HG02973 (cell line): ENCODE measurements around the gene FAM13A.
"Not testable (repeated sequence)": the region's sequence is repeated elsewhere in the genome, so short reads cannot be mapped to it uniquely, and the experiment has no call there.

Experiments used
- ATAC-seq: cut with Tn5 transposase; IDR thresholded peaks from one replicate; pipeline ENCODE4 v1.9.1; 2021; ENCODE audit warnings: moderate library complexity; ENCODE audit not compliant: unreplicated experiment

Gene FAM13A

DNA sequence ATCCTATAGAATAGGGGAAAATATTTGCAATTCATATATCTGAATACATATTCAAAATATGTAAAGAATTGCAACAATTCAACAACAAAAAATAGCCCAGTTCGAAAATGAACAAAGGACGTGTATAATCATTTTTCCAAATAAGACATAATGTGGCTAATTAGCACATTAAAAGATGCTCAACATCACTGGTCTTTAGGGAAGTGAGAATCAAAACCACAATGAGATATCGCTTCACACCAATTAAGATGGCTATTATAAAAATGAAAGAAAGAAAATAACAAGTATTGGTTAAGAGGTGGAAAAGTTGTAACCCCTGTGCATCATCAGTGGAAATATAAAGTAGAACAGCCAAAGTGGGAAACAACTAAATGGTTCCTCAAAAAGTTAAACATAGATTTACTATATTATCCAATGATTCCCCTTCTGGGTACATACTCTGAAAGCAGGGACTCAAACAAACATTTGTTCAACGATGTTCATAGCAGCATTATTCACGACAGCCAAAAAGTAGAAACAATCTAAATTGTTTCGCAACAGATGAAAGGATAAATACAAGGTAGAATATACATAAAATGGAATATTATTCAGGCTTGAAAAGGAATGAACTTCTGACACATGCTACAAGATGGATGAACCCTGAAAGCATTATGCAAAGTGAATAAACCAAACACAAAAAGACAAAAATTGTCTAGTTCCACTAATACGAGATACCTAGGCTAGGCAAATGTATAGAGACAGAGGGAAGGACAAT is 12.7 kb downstream of the FAM13A start:
- no peak for ATAC-seq

DNA sequence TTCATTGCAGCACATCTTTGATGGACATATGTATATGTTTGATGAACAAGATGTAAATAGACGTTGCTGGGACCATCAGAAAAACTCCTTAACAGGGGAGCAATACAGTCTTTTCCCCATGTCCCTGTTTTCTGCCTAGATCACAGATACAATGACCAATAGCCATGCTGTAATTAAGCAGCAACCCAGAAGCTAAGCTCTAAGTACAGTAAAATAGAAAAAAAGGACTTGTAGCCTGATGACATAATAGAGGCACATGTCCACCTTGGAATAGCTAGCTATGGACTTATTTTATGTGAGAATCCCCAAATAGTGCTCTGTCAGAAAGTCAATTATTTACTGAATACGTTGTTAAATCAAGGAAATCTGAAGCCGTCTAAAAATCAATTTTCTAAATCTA is 14.9 kb downstream of the FAM13A start:
- no peak for ATAC-seq

DNA sequence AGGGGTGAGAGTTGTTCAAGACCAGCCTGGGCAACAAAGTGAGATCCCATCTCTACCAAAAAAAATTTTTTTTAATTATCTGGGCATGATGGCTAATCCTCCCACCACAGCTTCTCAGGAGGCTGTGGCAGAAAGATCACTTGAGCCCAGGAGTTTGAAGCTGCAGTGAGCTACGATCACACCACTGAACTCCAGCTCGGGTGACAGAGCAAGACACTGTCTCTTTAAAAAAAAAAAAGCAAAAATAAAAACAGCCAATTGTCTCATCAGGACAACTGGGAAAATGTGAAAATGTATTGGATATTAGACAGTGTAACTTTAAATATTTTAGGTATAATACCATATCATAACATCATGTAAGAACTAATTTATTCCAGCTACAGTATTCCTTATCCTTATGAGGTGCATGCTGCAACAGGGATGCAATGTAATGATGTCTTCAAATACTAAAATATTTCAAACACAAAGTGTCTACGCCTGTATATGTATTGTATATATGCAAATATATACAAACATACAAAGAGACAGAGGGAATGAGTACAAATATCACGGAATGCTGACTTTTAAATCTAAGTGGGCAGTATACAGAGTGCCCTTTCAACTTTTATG is 17.2 kb downstream of the FAM13A start:
- ATAC-seq: no peak

DNA sequence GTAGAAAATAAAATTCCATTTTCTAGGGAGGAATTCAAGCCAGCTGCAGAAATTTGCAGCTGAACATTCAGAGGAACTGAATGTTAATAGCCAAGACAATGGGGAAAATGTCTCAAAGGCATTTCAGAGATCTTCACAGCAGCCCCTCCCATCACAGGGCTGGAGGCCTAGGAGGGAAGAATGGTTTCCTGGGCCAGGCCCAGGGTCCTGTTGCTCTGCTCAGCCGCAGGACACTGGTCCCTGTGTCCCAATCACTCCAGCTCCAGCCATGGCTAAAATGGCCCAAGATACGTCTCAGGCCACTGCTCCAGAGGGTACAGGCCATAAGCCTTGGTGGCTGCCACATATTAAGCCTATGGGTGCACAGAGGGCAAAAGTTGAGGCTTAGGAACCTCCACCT is 20.4 kb downstream of the FAM13A start:
- ATAC-seq: no peak

DNA sequence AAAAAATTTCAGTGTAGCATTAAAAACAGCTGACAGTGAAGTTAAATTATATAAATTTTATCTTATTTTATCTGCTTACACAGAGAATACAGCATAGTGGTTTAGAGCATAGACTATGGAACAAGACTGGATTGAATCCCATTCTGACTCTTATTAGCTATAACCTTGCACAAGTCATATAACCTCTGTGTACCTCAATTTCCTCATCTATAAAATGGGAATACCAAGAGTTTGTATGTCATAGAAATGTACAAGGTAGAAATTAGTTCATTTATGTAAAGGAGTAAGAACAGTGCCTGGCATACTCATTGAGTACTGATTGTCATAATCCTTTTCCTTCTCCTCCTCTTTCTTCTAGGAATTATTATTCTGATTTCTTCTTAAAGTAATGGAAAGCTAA is 25.7 kb downstream of the FAM13A start:
- no peak for ATAC-seq

DNA sequence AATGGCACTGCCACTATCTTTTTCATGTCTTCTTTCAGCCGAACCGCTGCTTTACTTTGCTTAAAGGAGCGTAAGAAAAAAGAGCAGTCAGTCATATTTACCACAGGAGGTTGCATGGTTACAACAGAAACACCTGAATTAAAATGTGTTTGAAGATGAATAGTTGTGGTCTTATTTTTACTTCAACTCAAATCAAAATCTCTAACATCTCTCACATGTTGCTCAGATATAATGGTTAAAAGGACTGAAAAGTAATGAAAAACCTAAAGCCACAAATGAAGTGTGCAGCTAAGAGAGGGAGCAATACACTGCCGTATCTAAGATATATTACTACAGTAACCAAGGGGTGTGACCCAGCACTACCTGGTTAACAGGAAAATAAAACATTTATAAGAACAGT is 27.4 kb downstream of the FAM13A start:
- ATAC-seq: no peak

DNA sequence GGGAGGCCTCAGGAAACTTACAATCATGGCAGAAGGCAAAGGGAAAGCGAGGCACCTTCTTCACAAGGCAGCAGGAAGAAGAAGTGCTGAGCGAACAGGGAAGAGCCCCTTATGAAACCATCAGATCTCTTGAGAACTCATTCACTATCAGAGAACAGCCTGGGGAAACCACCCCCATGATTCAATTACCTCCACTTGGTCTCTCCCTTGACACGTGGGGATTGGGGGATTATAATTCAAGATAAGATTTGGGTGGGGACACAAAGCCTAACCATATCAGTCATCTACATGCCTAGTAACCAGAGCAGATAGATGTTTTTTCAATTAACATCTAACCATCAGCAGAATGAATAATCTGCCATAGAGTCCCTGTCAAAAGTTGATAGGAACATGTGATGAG is 30.4 kb downstream of the FAM13A start:
- ATAC-seq: no peak

DNA sequence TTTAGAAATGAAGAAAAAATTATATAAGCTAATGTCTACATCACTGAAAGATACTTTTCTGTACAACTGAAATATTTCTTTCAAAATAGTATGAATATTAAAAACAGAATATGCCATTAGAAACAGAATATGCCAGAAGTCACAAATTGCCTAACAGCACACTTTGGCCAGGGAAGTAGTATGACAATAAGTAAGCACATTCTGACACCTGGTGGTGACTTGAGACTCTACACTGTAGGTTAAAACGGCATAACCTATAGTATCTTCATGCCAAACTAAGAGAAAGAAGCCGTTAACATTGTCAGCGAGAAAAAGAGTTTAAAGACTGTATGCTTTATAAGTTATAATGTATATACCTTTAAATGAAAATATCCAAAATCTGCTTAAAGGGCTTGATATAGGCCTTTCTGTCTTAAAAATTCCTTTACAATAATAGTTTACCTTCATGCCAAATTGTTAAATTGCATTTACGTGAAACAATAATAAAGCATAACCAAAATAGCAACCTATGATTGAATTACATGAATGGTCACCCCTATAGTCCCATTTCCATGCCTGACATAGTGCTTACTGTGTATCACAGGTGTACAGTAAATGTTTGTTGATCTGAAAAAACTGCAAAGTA is 32.8 kb downstream of the FAM13A start:
- peak; percentile 90 for ATAC-seq

DNA sequence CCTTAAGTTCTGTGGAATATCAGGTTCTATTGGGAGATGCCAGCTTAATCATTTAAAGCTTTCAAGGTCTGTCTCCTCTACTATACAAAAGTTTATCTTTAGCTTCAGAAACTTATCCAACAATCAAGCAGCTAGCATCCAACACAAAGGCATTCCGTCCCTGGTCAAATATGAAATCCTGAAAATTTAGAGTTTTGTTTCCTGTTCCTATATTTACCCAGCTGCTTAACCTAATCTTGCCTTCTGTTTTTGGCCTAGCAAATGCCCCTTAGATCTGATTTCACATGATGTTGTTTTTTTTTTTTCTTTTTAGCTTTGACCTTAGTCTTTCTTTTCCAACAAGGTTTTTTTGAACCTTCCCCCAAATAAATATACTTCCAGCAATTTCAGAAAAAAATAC is 33.8 kb downstream of the FAM13A start:
- no peak for ATAC-seq

DNA sequence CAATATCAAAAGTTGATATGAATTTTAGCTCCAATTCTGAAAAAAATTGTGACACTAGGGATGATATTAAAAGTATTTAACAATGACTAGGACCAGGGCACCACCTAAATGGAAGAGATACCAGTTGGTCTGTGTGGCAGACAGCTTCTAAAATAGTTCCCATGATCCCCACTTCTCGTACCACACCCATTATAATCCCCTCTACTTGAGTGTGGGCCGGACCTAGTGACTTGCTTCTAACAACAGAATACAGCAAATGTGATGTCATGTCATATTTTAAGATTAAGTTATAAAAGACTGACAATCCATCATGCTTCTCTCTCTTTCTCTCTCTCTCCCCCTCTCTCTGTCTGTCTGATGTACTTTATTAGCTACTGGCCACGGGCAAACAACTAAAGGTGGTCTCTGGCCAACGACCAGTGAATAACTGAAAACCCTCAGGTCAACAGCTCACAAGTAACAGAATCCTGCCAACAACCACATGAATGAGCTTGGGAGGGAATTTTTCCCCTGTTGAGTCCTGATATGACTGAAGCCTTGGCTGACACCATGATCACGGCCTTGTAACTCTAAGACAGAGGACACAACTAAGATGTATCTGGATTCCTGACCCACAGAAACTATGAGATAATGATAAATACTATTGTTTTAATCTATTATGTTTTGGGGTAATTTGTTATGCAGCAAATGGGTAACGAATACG is 34.4 kb downstream of the FAM13A start:
- ATAC-seq: no peak

DNA sequence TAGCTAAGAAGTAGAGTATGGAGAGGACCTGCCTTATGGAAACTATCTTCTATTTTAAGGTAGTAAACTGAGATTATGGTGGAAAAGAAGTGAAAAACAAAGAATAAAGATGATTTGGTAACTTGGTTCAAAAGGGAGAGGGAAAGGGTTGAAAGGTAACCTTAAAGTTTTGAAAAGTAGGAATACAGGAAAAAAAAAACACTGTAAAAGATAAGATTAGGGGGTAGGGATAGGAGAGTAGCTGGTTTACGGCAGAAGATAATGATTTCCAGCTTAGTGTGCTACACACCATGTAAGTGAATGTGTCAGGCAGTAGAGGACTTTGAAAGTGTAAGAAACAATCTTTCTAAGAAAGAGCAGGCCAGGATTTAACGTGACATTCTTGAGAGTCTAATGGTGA is 35.3 kb downstream of the FAM13A start:
- ATAC-seq: no peak

DNA sequence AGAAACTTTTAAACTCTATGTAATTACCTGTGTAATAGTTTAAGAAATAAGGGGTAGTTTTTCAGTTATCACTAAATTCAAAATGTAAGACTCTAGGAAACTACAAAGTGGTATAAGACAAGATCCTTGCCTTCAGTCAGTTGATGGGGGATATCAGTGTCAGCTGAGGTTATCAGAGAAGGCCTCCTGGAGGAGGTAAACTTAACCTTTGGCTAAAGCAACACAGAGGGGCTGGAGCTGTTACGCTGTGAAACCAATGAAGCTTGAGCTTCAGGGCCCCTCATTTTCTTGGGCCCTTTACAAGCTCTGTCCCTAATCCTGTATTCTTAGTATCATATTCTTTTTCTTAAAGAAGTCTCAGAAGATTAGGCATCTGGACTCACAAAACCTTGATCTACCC is 35.9 kb downstream of the FAM13A start:
- ATAC-seq: no peak

DNA sequence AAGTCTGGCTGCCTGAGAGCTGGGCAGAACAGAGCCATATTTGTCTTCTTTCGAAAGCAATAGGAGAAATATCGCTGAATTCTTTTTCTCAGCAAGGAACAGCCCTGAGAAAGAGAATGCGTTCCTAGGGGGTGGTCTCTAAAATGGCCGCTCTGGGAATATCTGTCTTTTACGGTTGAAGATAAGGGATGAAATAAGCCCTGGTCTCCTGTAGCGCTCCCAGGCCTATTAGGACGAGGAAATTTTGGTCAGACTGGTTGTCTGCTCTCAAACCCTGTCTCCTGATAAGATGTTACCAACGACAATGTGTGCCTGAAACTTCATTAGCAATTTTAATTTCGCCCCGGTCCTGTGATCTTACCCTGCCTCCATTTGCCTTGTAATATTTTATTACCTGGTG is 42.1 kb downstream of the FAM13A start:
- not testable (repeated sequence) for ATAC-seq

DNA sequence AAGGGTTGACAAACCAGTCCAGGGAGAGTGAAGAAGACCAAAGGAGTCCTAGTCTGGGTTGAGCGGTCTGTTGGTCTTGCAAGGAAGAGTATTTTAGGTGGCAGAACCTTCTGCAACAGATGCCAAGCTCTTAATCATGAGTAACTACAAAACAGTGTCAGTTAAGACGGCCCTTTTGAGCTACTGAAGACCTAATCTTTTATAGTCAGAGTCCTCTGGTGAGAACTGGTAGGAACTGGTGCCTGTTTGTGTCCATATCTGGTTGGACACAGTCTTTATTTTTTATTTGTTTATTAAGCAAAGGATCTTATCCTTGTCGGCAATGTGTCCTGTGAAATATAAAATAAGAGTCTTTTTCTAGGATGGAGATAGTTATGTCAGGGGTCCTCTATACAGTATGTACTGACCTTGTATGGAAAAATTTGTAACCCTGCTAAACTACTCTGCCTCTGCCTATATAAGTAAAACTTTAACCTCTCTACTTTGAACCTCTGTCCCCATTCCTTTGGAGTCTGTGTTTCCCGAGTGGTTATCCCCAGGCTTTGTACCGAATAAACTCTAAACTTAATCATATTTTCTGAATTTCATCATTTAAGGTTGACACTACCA is 47.1 kb downstream of the FAM13A start:
- no peak for ATAC-seq

DNA sequence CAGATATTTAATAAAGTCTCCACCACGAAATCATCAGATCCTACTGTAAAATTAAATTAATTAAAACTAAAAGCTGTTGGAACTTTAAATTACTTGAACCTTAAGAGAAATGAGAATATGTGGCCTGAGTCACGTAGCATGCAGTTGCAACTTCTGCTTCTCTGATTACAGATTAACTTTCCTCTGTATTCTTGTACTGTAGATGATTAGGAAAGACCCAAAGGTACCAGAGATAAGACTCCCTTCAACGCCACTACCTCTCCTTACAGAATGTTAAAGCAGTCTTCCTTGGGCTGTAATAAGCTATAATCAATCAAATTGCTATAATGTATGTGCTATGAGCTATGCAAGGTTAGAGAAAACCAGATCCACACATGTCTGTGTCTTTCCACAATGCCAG is 47.9 kb downstream of the FAM13A start:
- ATAC-seq: peak; percentile 58

DNA sequence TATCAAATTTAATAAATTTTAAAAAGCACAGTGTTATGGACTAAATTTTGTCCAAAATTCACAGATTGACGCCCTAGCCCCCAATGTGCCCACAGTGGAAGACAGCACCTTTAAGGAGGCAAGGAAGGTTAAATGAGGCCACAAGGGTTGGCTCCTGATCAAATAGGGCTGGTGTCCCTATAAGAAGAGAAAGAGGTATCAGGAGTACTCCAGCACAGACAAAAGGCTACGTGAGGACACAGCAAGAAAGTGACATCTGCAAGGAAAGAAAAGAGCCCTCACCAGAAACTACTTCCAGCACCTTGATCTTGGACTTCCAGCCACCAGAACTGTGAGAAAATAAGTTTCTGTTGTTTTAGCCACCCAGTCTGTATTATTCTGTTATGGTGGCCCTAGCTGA is 48.8 kb downstream of the FAM13A start:
- ATAC-seq: no peak

DNA sequence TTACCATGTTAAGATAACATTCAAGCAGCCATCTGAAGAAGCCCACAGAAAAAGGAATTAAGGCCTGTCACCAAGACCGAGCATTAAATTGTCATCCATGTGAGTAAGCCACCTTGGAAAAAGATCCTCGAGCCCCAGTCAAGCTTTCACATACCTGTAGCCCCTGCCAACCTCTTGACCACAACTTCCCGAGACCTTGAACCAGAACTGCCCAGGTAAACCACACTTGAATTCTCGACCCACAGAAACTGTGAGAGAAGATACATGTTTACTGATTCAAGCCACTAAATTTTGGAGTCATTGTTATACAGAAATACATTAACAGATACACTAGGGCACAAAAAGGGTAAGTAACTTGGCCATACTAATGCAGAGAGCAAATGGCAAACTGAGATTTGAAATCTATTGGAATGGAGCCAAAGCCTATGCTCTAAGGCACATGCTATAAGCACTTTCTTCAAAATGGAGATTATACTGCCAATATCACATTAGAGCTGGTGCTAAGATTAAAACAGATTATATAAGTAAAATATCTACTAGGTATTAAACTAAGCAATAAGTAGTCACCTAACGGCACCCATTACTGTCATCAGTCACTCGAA is 49.5 kb downstream of the FAM13A start:
- no peak for ATAC-seq

DNA sequence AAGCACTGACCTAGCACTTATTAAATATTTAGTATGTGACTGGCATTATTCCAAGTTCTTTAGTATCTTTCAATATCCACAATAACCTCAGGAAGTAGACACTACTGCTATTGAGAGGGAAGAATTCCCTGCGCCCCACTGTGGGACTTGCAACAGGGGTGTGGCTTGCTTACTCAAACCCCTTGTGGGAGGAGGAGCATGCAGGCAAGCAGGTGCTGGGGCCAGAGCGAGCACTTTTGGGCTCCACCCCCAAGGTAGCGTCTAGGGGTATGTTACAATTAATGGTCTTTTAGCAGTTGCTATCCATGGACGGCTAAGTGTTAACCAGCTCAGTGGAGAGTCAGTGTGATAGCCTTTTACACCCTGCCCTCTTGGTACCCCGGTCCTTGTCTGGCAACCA is 50.7 kb downstream of the FAM13A start:
- no peak for ATAC-seq

DNA sequence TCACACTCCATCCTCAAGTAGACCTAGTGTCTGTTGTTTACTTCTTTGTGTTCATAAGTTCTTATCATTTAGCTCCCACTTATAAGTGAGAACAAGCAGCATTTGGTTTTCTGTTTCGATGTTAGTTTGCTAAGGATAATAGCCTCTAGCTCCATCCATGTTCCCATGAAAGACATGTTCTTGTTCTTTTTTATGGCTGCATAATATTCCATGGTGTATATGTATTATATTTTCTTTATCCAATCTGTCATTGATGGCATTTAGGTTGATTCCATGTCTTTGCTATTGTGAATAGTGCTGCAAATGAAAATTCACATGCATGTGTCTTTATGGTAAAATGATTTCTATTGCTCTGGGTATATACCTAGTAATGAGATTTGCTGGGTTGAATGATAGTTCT is 51.9 kb downstream of the FAM13A start:
- not testable (repeated sequence) for ATAC-seq

DNA sequence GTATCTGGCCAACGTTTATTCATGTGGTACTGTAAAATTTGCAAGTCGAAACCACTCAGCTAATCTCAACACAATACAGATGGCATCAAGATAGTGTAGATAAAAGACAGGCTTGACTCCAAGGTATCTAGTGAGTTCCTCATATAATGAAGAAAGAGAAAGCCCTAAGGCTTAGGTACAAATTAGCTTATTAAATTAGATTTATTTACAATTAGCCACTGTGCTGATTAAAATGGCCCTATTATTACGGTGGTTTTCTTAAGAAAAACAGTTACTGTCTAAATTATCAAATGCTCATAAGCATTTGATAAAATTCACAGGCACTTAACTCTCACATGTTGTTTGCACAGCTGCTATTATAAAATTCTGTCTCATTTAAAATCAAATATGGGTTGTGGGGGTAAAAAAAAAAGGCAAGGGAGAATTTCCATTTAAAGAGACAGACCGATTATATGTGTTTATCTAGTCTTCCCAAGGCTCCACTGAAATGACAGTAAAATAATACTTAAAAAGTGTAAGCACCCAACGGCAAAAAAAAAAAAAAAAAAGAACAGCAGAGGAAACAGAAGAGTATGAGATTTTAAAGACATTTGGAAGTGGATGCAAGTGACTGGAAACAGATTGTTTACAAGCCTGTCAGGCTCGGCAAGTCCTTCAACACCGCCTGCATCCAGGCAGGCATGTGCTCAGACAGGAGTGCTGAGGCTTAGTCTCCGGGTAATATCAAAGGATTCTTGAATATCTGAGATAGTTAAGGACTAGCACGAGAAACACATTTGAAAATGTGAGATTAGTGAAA is 55.1 kb downstream of the FAM13A start:
- no peak for ATAC-seq
